ENCODE results near the gene PRKCE. TPM values are rescaled to one million over a fixed set of nuclear protein-coding genes. Genes with fewer than 3 reads are reported as not detected.

PRKCE gene
- total RNA-seq, 1 experiment from 2014 or later, result 2.4 TPM

- no peak for DNase-seq (ENCODE audit: low spot score)
- no TSS peak for BruUV-seq (replicated peaks)
- CTCF ChIA-PET, result no interaction called here
- intact Hi-C loops (cut with micrococcal nuclease; ENCODE audit: unreplicated experiment), result no loop called here
- POLR2A ChIA-PET (ENCODE audit: low non-redundant PET), result interaction anchor here (0.6 kb wide), 1 partner anchor 1217 kb away, joined by 11 read pairs; no protein-coding TSS in a partner anchor
- Histone ChIP-seq H3K36me3 (ENCODE audit: insufficient read depth, low read length, poor library complexity, severe bottlenecking) (no peaks in the 10 kb centered on the region), H3K4me1 (ENCODE audit: insufficient read depth, low read length, poor library complexity, severe bottlenecking) (no peaks in the 10 kb centered on the region), H3K4me3 (ENCODE audit: low read depth, low read length, poor library complexity, severe bottlenecking) (no peak overlapping the region), H3K9me3 (ENCODE audit: low read depth, low read length, poor library complexity, severe bottlenecking) (no peaks in the 10 kb centered on the region), H3K27me3 (replicated peaks; ENCODE audit: insufficient read depth, low read depth, low read length, poor library complexity) (no peaks in the 10 kb centered on the region), H3K27ac (ENCODE audit: low read depth, low read length, poor library complexity, severe bottlenecking) (no peak overlapping the region)
- no peak for TF ChIP-seq EZH2 (IDR thresholded peaks at IDR 0.05; ENCODE audit: borderline replicate concordance, low read depth, low read length, poor library complexity, severe bottlenecking)
- TF ChIP-seq, protein P1, sequence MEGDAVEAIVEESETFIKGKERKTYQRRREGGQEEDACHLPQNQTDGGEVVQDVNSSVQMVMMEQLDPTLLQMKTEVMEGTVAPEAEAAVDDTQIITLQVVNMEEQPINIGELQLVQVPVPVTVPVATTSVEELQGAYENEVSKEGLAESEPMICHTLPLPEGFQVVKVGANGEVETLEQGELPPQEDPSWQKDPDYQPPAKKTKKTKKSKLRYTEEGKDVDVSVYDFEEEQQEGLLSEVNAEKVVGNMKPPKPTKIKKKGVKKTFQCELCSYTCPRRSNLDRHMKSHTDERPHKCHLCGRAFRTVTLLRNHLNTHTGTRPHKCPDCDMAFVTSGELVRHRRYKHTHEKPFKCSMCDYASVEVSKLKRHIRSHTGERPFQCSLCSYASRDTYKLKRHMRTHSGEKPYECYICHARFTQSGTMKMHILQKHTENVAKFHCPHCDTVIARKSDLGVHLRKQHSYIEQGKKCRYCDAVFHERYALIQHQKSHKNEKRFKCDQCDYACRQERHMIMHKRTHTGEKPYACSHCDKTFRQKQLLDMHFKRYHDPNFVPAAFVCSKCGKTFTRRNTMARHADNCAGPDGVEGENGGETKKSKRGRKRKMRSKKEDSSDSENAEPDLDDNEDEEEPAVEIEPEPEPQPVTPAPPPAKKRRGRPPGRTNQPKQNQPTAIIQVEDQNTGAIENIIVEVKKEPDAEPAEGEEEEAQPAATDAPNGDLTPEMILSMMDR (conservative IDR thresholded peaks at IDR 0.05; ENCODE audit: low read depth, low read length), result no peak
Measured at GRCh38 chr2:45909677-45910191, 258.3 kb downstream of the PRKCE start.

DNA sequence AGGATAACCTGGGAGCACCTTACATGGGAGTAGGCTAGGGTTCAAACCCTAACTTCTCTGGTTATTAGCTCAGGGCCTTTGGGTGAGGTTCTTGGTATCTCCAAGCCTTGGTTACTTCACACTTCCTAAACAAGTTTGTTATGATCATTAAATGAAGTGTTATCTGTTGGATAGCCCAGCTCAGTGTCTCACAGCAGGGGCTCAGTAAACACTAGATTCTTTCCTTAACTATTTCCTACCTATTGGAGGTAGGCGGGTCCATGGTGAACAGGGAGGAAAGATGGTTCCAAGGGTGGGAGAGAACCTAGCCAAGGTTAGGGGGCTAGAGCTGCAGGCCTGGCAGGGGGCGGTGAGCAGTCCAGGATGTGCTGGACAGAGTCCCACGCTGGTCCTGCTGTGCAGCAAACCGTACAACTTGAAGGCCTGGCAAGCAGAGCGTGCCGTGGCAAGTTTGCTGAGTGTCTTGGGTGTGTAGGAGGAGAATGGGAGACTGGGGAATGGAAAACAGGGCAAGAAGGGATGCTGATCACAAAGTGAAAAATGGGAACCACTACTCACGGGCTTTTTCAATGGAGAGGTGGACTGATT is 259.1 kb downstream of the PRKCE start:
- TF ChIP-seq, protein P1 (conservative IDR thresholded peaks at IDR 0.05; ENCODE audit: low read depth, low read length), result no peak
- no peak for TF ChIP-seq EZH2 (IDR thresholded peaks at IDR 0.05; ENCODE audit: borderline replicate concordance, low read depth, low read length, poor library complexity, severe bottlenecking)
- no peaks in the 10 kb centered on the region for H3K4me1 ChIP-seq (ENCODE audit: insufficient read depth, low read length, poor library complexity, severe bottlenecking)
- no peak overlapping the region for H3K27ac ChIP-seq (ENCODE audit: low read depth, low read length, poor library complexity, severe bottlenecking)
- intact Hi-C loops (cut with micrococcal nuclease; ENCODE audit: unreplicated experiment), result no loop called here
- no peaks in the 10 kb centered on the region for H3K27me3 ChIP-seq (replicated peaks; ENCODE audit: insufficient read depth, low read depth, low read length, poor library complexity)
- H3K9me3 ChIP-seq (ENCODE audit: low read depth, low read length, poor library complexity, severe bottlenecking), result no peaks in the 10 kb centered on the region
- no peak overlapping the region for H3K4me3 ChIP-seq (ENCODE audit: low read depth, low read length, poor library complexity, severe bottlenecking)
- no peaks in the 10 kb centered on the region for H3K36me3 ChIP-seq (ENCODE audit: insufficient read depth, low read length, poor library complexity, severe bottlenecking)
- POLR2A ChIA-PET (ENCODE audit: low non-redundant PET), result interaction anchor here (0.6 kb wide), 1 partner anchor 1216 kb away, joined by 11 read pairs; no protein-coding TSS in a partner anchor
- CTCF ChIA-PET, result no interaction called here
- BruUV-seq (replicated peaks), result no TSS peak
- no peak for DNase-seq (ENCODE audit: low spot score)

DNA sequence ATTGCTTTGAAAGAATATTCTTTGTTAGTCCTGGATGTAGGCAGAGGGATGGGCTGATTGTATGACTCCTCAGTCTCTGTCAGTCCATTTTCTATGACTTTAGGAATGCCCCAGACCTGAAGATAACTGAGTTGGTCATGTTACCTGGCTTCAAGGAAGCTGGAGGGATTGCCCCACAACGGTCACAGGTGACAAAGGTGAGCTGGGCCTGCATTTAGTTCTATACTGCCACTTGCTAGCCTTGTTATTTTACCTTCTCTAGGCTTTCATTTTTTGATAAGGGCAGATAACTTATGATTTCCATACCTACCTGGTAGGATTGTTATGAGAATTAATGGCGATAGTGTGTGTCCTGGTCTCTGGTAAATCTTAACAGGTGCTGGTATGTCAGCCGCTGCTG is 260.1 kb downstream of the PRKCE start:
- ChIA-PET CTCF (no interaction called here), POLR2A (ENCODE audit: low non-redundant PET) (no interaction called here)
- Histone ChIP-seq H3K27me3 (replicated peaks; ENCODE audit: insufficient read depth, low read depth, low read length, poor library complexity) (no peaks in the 10 kb centered on the region), H3K4me3 (ENCODE audit: low read depth, low read length, poor library complexity, severe bottlenecking) (no peak overlapping the region), H3K4me1 (ENCODE audit: insufficient read depth, low read length, poor library complexity, severe bottlenecking) (no peaks in the 10 kb centered on the region), H3K36me3 (ENCODE audit: insufficient read depth, low read length, poor library complexity, severe bottlenecking) (no peaks in the 10 kb centered on the region), H3K27ac (ENCODE audit: low read depth, low read length, poor library complexity, severe bottlenecking) (no peak overlapping the region), H3K9me3 (ENCODE audit: low read depth, low read length, poor library complexity, severe bottlenecking) (no peaks in the 10 kb centered on the region)
- no TSS peak for BruUV-seq (replicated peaks)
- intact Hi-C loops (cut with micrococcal nuclease; ENCODE audit: unreplicated experiment), result no loop called here
- TF ChIP-seq, protein P1 (conservative IDR thresholded peaks at IDR 0.05; ENCODE audit: low read depth, low read length), result no peak
- TF ChIP-seq EZH2 (IDR thresholded peaks at IDR 0.05; ENCODE audit: borderline replicate concordance, low read depth, low read length, poor library complexity, severe bottlenecking), result no peak
- no peak for DNase-seq (ENCODE audit: low spot score)
